ENCODE results near the gene RPL39. TPM values are rescaled to one million over a fixed set of nuclear protein-coding genes. Genes with fewer than 3 reads are reported as not detected.

Gene RPL39
- total and polyA plus RNA-seq, 10 of the 15 experiments (the other 5 are each of a cell fraction or from before 2014, with no cell fraction given), result 1,792 to 6,541 (median 3,667) TPM

GRCh38 chrX:119755981-119756533, 35.4 kb downstream of the RPL39 start (continued):
- TF ChIP-seq PKNOX1 (IDR thresholded peaks at IDR 0.05), result peak; percentile 96
- no peak for TF ChIP-seq NR2C1 (IDR thresholded peaks at IDR 0.05)
- TF ChIP-seq, protein P1, sequence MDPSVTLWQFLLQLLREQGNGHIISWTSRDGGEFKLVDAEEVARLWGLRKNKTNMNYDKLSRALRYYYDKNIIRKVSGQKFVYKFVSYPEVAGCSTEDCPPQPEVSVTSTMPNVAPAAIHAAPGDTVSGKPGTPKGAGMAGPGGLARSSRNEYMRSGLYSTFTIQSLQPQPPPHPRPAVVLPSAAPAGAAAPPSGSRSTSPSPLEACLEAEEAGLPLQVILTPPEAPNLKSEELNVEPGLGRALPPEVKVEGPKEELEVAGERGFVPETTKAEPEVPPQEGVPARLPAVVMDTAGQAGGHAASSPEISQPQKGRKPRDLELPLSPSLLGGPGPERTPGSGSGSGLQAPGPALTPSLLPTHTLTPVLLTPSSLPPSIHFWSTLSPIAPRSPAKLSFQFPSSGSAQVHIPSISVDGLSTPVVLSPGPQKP (IDR thresholded peaks at IDR 0.05; ENCODE audit: low read depth, low read length), result peak; percentile 55; the same call in 1 of the 2 replicates
- TF ChIP-seq RBBP5 (conservative IDR thresholded peaks at IDR 0.05), result no peak
- TF ChIP-seq CBFB (IDR thresholded peaks at IDR 0.05; ENCODE audit: low read depth), result peak; percentile 89
- no peak for TF ChIP-seq ZNF207 (IDR thresholded peaks at IDR 0.05; ENCODE audit: borderline replicate concordance)
- peak; percentile 92 to 96 for TF ChIP-seq IKZF2 (IDR thresholded peaks at IDR 0.05)
- no peak; the same call in 1 of the 2 replicates for TF ChIP-seq MTA3 (IDR thresholded peaks at IDR 0.05; ENCODE audit: borderline replicate concordance, low read length)
- TF ChIP-seq FOS (IDR thresholded peaks at IDR 0.05; ENCODE audit: borderline replicate concordance, extremely low read depth, insufficient read length), result no peak
- no peak for TF ChIP-seq ZNF24 (IDR thresholded peaks at IDR 0.05)
- TF ChIP-seq ZNF217 (IDR thresholded peaks at IDR 0.05), result no peak; the same call in 1 of the 2 replicates
- peak; percentile 59; the same call in 1 of the 2 replicates for TF ChIP-seq ATF7 (IDR thresholded peaks at IDR 0.05; ENCODE audit: low read depth)
- TF ChIP-seq BMI1 (IDR thresholded peaks at IDR 0.05; ENCODE audit: borderline replicate concordance), result peak; percentile 85
- TF ChIP-seq EED (IDR thresholded peaks at IDR 0.05; ENCODE audit: low read depth), result peak; percentile 87
- TF ChIP-seq ZNF622 (IDR thresholded peaks at IDR 0.05), result no peak
- TF ChIP-seq CEBPB (IDR thresholded peaks at IDR 0.05; ENCODE audit: borderline replicate concordance in 1 of 2, low read depth in 2 of 2, low read length in 2 of 2), result no peak
- 0 out of 2 replicates have a peak, but pooled peaks have one; percentile 15 for TF ChIP-seq SMARCA5 (IDR thresholded peaks at IDR 0.05)
- TF ChIP-seq KAT2A (conservative IDR thresholded peaks at IDR 0.05; ENCODE audit: control insufficient read depth, low read depth, low read length), result no peak
- TF ChIP-seq PAX5 (IDR thresholded peaks at IDR 0.05; ENCODE audit: borderline replicate concordance, low read depth, low read length), result peak; percentile 54; the same call in 1 of the 2 replicates
- TF ChIP-seq, protein P2, sequence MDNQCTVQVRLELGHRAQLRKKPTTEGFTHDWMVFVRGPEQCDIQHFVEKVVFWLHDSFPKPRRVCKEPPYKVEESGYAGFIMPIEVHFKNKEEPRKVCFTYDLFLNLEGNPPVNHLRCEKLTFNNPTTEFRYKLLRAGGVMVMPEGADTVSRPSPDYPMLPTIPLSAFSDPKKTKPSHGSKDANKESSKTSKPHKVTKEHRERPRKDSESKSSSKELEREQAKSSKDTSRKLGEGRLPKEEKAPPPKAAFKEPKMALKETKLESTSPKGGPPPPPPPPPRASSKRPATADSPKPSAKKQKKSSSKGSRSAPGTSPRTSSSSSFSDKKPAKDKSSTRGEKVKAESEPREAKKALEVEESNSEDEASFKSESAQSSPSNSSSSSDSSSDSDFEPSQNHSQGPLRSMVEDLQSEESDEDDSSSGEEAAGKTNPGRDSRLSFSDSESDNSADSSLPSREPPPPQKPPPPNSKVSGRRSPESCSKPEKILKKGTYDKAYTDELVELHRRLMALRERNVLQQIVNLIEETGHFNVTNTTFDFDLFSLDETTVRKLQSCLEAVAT (IDR thresholded peaks at IDR 0.05), result peak; percentile 77; the same call in 1 of the 2 replicates
- no peak for TF ChIP-seq SUPT20H (IDR thresholded peaks at IDR 0.05; ENCODE audit: borderline replicate concordance, control insufficient read depth, low read depth, low read length)
- peak; percentile 80 to 90 for TF ChIP-seq EP300 (IDR thresholded peaks at IDR 0.05; ENCODE audit: borderline replicate concordance in 1 of 2, control insufficient read depth in 1 of 2, low read depth in 2 of 2, low read length in 2 of 2)
- TF ChIP-seq RB1 (IDR thresholded peaks at IDR 0.05; ENCODE audit: borderline replicate concordance), result no peak
- peak; percentile 60 for TF ChIP-seq BCL11A (IDR thresholded peaks at IDR 0.05; ENCODE audit: low read depth, low read length)
- TF ChIP-seq POU2F2 (IDR thresholded peaks at IDR 0.05; ENCODE audit: borderline replicate concordance, low read depth, low read length), result peak; percentile 97
- no peak for TF ChIP-seq ZNF274 (IDR thresholded peaks at IDR 0.05; ENCODE audit: insufficient read depth, insufficient read length)
- TF ChIP-seq NFIC (IDR thresholded peaks at IDR 0.05; ENCODE audit: low read depth, low read length), result peak; percentile 81
- no peak; a peak in 1 of 4 replicates for TF ChIP-seq SRF (IDR thresholded peaks at IDR 0.05; ENCODE audit: low read depth in 2 of 2, low read length in 2 of 2)
